ENCODE measurements around the gene VSIG10L.

The VSIG10L gene

DNA sequence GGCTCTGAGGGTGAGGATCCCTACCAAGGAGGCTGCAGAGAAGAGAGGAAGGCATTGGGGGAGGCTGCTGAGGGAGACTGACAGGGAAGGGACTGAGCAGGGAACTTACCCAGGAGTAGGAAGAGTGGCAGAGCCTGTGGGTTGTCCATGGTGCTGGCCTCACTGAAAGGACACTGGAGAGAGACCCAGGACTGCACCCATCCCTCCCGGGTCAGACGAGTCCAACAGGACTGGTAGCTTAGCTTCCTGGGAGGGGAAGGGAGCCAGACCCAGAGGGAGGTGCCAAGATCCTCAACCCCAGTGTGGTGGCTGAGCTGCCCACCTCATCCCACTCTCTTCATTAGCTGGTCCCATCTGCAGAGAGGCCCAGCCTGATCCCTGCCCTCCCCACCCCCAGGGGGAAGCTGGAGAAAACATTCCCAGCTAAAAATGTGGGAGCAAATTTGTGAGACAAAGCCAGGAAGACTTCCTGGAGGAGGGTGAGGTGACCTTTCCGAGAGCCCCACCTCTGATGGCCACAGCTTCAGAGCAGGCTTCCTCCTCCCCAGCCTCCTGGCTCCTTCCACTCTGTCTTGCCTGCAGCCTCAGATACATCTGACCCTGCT is at the start of gene VSIG10L:
Gene VSIG10L (minus strand): TSS at position 164 of the 605 bp plus-strand sequence. CDS start 15 bp downstream, at position 149.
- no peak for DNase-seq (ENCODE audit: low read depth, low spot score)

DNA sequence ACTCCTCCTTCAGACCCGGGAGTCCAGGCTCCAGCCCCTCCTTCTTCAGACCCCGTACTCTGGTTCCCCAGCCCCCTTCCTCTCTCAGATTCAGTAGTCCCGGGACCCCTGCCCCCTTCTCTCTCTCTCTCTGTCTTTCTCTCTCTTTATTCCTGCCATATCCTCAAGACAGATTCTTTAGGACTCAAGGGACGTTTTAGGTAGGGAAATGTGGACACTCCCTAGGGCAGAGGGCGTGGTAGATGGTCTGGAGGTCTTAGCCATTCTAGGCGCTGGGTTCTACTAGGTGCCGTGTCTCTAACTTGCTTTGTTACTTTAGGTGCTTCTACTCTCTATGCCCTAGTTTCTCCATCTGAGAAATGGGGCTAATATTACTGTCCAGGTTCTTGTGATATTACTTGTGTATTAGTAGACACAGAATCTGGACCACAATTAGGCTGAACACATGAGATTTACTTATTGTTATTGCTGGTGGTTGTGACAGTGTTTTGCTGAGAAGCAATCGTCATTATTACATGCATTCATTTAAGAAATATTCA is 49.2 kb upstream of the VSIG10L start:
- DNase-seq (ENCODE audit: low read depth, low spot score) = no peak

DNA sequence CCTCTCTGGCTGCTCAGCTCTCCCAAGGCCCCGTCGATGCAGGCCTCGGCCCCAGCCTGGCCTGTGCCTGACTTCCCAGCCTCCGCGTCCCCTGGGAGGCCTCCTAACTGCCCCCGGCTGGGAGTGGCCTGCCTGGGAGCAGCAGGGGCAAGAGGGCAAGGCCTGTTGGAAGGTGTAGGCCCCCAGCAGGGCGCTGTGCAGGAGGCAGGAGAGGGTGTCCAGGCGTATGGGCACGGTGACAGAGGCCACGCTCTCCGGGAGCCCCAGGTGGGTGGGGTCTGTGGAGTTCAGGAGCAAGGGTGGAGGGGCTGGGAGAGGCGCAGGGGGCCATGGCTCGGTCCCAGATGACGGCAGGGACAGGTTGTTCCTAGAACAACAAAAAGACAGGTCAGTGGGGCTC is 47.2 kb upstream of the VSIG10L start:
- no peak for DNase-seq (ENCODE audit: low read depth, low spot score)

DNA sequence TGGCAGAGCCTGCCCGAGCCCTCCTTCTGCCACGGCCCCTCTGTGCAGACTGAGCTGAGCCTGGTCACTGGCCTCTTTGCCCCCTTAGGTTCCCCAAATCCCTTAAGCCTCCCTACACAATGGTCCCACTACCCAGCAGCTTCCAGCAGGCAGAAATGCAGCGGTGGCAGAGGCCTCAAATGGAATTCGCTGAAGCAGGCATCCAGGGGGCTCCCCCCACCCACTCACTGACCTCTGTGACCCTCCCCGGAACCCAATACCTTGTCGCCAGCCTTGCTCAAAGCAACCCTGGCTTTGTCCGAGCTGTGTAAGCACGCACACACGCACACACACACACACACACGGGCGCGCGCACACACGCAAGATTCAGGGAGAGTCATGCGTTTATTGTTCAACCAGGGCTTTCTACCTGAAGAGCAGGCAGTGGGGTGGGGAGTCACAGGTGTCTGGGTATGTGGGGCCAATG is 46.0 kb upstream of the VSIG10L start, which contains the start of gene LIM2:
Gene LIM2 (minus strand): TSS at position 51 of the 466 bp plus-strand sequence. CDS start 531 bp downstream, outside the sequence.
- no peak for DNase-seq (ENCODE audit: low read depth, low spot score)

DNA sequence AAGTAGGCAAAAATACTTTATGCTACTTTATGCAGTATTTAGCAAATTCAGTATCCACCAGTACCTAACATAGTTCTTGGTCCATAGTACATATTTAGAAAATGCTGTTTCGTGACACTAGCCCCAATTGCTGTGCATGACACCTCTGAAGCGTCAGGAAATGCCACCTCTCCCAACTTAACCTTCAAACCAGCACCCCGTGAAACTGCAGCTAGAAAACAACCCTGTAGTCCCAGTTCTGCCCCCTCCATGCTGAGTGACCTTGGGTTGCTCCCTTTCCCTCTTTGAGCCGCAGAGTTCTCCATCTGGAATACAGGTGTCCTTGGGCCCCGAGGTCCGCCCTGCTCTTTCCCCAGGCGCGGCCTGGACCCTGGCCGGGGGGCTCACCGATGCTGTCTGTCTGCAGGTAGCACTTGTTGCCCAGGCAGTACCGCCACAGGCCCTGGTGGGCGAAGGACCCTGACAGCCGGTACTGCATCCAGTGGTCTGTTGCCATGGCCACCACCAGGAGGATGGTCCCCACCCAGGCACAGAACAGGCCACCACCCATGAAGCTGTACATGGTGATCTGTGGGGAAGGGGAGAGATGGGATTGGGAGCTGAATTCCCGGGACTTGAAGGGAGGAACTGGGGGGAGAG is 45.1 kb upstream of the VSIG10L start:
- no peak for DNase-seq (ENCODE audit: low read depth, low spot score)

DNA sequence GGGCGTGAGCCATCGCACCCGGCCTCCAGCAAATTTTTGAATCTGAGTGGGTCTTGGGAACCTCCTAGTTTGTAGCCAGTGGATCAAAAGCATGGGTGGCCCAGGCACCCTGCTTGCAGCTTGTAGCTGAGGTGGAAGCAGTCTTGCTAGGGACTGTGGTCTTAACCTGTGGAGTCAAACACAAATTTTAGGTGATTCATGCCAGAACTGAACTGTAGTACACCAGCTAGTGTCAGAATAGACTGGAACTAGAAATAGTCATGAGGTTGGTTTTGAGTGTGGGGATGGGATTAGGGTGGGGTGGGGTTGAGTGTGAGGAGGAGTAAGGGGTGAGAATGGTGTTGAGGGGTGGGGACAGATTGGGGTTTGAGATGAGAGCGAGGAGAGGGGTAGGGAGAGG is 40.1 kb upstream of the VSIG10L start:
- no peak for DNase-seq (ENCODE audit: low read depth, low spot score)

DNA sequence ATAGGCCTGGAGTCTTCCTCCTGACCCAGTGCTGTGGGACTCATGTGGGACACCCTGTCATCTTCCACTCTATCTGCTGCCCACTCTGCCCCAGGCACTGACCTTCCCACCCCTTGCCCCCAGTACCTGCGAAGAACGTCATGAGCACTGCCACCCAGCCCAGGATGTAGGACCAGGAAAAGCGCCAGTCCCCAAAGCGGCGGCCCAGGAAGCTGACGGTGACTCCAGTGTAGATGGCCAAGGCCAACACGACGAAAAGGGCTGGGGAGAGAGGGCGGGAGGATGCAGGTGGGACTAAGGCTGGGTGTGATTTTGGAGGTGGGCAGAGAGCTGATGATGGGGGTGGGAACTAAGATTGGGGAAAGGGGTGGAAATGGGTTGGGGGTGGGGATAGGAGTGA is 38.4 kb upstream of the VSIG10L start:
- DNase-seq (ENCODE audit: low read depth, low spot score) = no peak

DNA sequence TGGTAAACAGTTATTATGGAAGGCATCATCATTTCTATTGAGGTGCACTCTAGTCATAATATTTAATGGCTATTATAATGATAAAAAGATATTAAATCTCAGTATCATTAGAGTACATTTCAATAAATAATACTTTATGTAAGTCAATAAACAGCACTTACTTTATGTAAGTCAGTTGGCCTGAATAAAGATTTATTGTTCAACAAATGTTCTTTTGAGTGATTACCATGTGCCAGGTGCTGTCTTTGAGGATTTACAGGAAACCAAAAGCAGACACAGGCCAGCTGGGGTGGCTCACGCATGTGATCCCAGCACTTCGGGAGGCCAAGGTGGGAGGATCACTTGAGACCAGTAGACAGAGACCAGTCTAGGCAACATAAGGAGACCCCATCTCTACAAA is 35.5 kb upstream of the VSIG10L start:
- DNase-seq (ENCODE audit: low read depth, low spot score) = no peak

DNA sequence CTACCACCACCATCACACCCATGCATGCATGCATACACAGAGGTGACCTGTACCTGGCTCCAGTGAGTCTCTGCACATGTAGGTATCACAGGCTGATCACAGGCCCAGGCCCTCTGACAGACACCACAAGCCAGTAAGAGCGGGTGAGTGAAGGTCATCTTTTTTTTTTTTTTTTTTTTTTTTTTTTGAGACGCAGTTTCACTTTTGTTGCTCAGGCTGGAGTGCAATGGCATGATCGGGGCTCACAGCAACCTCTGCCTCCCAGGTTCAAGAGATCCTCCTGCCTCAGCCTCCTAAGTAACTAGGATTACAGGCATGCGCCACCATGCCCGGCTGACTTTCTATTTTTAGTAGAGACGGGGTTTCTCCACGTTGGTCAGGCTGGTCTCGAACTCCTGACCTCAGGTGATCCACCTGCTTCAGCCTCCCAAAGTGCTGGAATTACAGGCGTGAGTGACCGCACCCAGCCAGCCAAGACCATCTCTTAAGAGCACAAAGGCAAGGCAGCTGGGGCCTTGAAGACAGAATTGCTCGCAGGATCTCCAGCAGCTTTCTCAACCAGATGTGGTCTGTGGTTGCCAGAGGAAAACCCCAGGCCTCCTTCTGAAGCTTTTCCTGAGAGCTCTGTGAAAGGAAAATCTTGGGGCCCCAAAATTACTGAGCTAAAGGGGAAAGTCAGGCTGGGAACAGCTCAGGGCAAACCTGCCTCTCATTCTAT is 33.7 kb upstream of the VSIG10L start:
- DNase-seq (ENCODE audit: low read depth, low spot score) = no peak

DNA sequence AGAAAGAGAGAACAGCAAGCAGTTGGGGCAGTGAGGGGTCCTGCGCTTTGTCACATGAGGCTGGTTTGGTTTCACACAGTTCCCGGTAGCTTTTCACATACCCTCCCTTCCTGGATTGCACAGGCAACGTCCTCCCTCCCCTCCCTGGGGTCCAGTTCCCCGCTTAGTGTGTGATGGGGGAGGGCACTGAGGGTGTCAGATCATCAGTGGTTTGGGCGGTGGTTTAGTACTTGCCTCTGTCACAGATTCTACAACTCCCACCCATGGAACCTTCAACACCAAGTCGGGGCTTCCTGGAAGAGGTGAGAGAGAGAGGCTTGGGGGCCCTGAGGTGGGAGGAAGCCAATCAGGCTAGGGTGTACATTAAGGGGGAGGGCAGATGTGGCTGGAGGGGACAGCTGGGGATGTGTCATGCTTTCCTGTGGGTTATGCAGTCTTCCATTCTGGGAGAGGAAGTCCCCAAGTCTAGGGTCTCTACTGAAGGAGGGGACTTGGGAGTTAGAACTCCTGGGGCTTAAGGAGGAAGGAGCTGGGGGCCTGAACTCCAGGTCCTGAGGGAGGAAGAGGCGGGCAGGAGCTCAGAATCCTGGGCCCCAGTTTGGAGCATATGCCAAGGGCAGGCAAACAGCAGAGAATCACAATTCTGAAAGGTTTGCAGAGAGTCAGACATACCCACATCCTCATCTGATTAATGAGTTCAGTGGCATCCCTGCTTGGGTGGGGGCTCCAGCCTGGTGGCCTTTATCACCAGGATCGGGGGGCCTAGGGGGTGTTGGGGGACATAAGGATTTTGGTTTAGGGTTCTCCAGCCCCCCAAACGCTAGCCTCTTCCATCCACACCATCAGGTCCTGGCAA is 30.9 kb upstream of the VSIG10L start, which contains the start of gene NKG7:
Gene NKG7 (minus strand): TSS at position 6 of the 856 bp plus-strand sequence. CDS start 119 bp downstream, outside the sequence.
- DNase-seq (ENCODE audit: low read depth, low spot score) = no peak

DNA sequence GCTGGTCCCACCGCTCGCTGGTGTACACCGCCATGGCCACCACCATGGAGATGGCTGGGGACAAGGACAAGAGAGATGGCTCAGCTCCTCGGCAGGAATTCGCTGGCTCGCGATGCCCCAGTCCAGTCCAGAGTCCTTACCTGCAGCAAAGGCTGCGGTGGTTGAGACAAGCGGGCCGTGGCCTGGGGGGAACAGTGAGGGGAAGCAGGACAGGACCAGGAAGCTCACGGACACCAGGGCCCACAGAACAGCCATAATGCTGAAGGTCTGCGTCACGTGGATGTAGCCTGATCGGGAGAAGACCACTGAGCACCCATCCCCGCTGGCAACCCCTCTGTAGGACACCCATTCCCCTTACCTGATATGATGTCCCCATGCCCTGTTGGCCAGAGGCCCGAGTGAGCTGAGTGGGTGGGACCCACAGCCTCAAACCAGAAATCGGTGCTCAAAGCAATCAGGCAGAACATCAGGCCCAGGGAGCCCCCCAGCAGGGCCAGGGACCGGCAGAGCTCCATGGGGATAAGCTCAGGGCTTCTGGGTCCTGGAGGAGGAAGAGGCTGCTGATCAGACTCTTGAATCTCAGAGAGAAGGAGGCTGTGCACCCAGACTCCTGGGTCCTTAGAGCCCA is 30.2 kb upstream of the VSIG10L start:
- no peak for DNase-seq (ENCODE audit: low read depth, low spot score)

DNA sequence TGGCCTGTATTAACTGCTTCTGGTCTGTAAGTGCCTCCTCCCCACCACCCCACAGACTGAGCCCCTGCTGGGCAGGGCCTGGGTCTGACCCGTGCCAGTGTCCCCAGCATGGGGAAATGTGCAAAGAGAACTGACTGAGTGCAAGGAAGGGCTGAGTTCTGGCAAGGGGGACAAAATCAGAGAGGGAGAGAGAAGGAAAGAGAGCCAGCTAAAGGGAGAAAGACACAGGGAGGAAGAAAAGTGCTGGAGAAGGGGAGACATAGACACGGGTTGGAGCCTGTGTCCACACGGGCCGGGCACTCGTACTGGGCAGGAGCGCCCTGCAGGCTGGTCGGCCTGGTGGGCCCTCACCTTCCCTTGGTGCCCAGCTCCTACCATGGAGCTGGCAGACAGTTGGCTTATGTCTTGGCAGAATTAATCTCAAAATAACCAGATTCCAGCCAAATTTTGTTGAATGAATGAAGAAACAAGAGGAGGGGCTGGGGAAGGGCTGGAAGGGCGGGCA is 29.3 kb upstream of the VSIG10L start:
- DNase-seq (ENCODE audit: low read depth, low spot score) = no peak

DNA sequence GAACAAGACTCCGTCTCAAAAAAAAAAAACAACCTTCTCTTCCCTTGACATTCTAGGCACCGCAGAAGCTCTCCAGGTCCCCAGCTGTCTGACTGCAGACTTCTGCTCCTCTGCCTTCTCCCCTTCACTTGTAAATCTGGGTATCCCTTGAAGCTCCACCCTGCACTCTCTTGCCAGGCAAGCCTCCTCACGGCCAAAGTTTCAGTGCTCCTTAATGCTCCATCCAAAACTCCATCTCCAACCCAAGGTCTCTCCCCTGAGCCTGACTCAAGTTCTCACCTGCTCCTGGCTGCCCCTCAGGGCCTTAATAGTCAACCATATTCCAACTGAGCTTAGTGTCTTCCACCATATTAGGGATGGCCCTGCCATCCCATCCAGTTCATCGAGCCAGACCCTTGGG is 28.3 kb upstream of the VSIG10L start:
- DNase-seq (ENCODE audit: low read depth, low spot score) = no peak

DNA sequence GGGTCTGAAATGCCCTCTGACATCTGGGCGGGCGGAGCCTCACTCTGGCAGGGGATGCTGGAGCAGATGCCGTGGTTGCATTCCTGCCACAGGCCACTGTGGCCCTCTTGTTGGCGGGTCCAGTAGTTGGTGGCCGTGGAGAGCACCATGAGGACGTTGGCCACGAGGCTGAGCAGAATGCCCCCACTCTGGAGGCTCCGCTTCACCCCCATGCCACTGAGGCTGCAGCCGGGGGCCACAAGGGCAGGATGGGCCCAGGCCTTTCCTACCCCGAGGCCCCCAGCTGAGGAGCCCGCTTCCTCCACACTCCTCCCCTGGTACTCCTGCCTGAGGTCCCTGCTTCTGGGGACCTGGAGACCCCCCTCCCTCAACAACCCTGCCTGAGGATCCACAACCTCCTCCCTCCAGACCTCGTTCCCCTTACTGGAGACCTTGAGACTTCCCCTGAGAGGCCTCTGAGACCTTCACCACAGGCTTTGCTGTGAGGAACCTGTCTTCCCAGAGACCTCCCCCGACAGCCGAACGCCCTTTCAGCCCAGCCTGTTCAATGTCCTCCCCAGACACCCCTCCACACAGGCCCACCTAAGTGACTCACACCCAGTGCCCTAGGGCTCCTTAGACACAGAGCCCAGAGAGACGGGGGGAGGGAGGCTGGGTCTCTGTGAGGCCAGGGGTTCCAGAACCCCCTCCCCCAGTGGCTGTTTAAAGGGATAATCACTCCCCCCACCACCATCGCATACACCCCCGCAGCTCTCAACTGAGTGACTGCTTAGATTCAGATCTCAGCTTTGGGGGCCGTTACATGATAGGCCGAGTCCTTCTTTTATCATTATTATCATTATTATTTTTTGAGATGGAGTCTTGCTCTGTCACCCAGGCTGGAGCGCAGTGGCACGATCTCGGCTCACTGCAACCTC is 26.7 kb upstream of the VSIG10L start, which contains the start of gene CLDND2:
Gene CLDND2 (minus strand): TSS at position 638 of the 917 bp plus-strand sequence. CDS start 426 bp downstream, at position 212.
- DNase-seq (ENCODE audit: low read depth, low spot score) = no peak

DNA sequence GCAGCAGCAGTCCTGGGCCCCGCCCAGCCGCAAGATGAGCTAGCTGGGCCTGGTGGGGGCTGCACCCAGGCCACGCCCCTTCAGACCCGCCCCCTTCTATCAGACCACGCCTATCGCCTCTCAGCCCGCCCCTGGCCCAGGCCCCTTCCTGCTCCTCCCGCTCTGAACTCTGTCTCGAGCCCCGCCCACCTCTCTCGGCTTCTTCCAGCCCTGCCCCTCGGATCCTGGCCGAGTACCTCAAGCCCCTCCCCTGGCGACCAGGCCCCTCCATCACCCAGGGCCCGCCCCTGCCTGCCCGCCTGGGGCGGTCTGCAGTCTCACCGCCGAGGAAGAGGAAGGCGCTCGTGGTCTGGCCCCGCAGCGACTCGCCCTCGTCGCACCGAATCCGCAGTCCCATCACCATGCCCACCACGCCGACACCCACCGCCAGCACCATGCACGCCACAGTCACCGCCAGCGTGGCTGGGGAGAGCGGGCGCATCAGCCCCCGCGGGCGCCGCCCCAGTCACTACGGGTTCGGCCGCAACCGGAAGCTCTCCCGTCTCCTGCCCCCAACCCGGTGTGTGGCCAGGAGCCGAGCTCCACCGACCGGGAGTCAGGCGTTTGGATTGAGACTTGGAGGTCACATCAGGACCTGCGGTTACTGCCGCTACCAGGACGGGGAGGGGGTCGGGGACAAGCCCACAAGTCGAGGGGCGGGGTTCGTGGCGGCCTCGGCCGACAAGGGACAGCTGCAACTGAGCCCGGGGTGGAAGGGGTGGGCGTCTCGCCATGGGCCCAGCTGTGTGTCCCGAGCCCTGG is 25.8 kb upstream of the VSIG10L start:
- peak; percentile 90 for DNase-seq (ENCODE audit: low read depth, low spot score)

DNA sequence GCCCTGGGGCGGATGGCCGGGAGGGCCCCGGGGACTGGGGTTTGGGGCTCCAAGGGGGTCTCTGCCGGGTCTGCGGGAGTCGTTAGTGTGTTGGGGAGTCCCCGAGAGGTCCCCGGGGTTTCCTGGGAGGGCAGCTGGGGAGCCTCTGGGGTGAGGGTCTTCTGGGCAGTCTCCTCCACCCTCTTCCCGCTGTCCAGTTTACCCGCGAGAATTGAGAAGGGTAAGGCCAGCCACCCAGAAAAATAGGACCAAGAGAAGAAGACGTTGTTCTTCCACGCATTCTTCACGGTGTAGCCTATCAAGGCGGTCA is 25.3 kb upstream of the VSIG10L start:
- DNase-seq (ENCODE audit: low read depth, low spot score) = no peak

DNA sequence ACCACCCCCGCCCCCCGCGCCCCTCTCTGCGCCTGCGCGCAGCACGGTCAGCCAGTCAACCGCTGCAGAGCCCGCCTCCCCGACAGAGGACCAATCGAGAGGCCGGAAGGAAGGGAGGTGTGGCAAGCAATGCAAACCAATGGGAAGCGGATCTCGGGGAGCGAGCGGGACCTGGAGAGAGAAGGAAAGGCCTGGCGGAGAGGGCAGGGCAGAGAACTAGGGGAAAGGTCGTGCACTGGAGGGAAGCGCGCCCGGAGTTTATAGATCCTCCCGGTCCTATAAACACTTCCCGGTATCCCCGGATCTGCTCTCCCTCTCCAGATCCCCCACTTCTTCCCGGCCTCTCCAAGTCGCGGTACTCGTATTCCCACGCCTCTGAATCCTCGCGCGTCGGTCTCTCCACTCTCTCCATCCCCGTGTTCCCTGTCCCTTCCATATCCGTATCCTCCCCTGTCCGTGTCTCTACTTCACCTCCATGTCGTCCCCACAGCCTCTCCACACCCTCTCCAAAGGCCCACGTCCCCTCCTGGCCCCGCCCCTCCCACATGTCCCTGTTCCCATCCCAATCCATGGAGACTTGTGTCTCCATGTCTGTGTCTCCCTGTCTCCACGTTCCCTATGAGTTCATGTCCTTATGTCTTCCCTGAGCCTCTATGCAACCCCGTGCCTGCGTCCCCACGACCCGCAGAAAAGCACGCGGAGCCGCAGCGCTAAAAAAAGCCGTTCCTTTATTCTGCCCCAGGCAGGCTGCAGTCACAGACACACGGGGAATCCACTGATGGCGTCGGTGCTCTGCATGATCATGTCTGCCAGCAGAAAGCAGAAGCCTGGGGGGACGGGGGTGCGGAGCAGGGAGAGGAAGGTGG is 24.7 kb upstream of the VSIG10L start:
- peak; percentile 87 for DNase-seq (ENCODE audit: low read depth, low spot score)

DNA sequence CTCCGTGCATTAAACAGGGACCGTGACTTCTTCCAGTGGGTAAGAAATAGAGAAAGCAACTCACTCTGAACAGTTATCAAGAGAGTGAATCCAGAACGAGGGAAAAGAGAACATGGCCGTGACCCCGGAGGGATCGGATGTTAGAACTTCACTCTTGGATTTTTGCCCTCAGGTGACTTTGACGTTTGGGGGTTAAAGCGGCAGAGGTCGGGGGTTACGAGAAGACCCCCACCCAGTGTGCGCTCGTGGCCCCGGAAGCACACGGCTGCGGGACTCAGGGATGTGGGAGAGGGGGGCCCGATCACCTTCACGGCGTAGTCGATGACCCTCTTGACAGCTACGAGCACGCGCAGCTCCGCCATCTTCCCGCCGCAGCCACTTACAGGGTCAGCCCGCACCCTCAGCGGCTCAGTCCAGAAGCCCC is 24.0 kb upstream of the VSIG10L start, which contains the start of gene ETFB:
Gene ETFB (minus strand): TSS at position 424 of the 424 bp plus-strand sequence. CDS start 62 bp downstream, at position 362.
- DNase-seq (ENCODE audit: low read depth, low spot score) = no peak
